Stimulated activated CD4-positive, alpha-beta T cell treated with anti-CD3 and anti-CD28 coated beads, Interleukin-4, amount 100 ng/mL, for 1 hour (primary cell): Measurements from ENCODE around the gene TEPSIN.

Experiments
- DNase-seq: peaks from one replicate; pipeline ENCODE4 v3.0.0-alpha.2; 2020

Gene TEPSIN

GRCh38 chr17:81238815-81239713 lies at the start of gene TEPSIN, which contains the start of gene NDUFAF8:
Gene TEPSIN, minus strand, starts transcription at chr17:81239055. Its CDS starts 22 bp downstream, at chr17:81239033.
Gene NDUFAF8, plus strand, starts transcription at chr17:81239318. Its CDS starts 46 bp downstream, at chr17:81239364.
- peak; percentile 91 for DNase-seq

- DNase-seq, result no peak
These were observed 49.0 kb upstream of the TEPSIN start for GRCh38 chr17:81287741-81288430.

DNA sequence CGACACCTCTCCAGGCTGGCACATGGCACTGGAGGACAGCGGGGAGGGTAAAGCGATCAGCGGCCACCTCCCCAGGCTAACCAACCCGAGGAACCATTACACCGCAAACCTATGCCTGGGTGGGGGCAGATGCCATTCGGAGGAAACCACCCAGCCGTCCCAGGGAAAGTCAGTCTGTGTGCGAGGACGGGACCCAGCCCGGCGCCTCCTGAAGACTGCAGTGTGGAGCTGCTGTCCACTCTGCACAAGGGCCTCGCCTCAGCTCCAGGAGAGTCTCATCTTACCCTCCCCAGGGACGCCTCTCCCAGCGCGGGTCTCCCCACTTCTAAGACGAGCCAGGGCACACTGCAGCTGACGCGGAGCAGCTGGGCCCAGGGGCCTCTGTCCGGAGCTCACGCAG lies 48.3 kb upstream of the TEPSIN start:
- DNase-seq, result no peak

DNA sequence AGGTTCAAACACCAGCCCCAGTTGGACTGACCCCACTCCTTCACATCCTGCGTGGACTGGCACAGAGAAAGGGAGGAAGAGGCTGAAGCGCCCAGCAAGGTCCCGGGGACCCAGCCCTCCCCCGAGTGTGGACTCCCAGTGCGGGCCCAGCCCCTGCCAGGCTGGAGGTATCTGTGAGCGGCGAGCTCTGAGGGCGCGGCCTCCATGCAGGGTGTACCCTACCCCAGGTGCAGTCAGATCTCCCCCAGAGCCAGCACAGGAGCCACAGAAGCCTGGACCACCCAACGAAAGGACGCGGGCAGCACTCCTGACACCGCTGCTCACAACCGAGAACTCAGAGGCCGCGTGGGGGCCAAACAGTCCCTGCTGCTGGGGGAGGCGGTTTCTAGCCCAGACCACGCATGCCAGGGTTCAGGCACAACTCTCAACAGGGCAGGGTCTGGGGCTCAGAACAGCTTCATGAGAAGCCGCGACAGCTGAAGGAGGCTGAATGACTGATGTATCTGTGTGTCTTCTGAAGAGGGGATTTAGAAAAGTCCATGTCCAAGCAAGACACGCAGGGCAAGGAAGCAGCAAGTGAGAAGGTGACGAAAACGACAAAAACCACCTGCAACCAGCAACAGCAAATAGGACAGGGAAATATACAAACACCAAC lies 47.8 kb upstream of the TEPSIN start:
- DNase-seq, result no peak

DNA sequence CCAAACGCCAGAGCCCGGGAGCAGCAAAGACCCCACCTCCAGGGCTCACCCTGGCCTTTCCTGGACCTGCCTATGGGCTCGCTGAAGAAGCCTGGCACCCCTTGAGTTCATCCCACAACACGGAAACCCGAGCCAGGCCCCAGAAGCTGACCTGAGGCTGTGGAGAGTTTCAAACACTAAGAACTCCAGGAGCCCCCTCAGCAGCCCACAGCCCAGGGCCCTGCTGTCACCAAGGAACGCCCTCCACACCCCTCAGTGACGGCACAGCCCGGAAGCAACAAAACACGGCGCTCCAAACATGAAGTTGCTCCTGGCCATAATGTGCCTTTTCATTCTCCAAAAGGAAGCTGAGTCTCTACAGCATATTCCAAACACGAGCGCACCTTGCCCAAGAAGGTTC lies 47.0 kb upstream of the TEPSIN start:
- DNase-seq, result no peak

- peak; percentile 62 for DNase-seq
These were observed 46.5 kb upstream of the TEPSIN start for GRCh38 chr17:81285179-81285878.

DNA sequence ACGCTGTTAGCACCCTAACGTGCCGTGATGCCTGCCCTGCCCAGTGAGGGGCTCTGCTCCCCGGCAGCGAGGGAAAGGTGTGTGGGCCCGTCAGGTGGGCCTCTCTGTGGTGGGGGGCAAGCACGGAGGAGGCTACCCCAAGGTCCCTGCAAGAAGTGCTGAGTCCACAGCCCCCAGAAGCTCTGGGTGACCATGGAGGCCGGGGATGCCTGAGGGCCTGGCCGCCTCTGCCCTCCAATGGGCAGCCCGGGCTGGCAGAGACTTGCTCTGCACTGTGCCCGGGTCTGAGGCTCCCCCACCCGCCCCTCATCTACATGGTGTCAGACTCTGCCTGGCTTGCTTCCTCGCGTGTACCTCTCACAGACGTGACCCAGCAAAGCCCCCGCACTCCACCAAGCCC lies 44.0 kb upstream of the TEPSIN start:
- no peak for DNase-seq

- no peak for DNase-seq
These were observed 43.3 kb upstream of the TEPSIN start for GRCh38 chr17:81282141-81282540.

- DNase-seq, result no peak
These were observed 41.7 kb upstream of the TEPSIN start for GRCh38 chr17:81280571-81280970.

DNA sequence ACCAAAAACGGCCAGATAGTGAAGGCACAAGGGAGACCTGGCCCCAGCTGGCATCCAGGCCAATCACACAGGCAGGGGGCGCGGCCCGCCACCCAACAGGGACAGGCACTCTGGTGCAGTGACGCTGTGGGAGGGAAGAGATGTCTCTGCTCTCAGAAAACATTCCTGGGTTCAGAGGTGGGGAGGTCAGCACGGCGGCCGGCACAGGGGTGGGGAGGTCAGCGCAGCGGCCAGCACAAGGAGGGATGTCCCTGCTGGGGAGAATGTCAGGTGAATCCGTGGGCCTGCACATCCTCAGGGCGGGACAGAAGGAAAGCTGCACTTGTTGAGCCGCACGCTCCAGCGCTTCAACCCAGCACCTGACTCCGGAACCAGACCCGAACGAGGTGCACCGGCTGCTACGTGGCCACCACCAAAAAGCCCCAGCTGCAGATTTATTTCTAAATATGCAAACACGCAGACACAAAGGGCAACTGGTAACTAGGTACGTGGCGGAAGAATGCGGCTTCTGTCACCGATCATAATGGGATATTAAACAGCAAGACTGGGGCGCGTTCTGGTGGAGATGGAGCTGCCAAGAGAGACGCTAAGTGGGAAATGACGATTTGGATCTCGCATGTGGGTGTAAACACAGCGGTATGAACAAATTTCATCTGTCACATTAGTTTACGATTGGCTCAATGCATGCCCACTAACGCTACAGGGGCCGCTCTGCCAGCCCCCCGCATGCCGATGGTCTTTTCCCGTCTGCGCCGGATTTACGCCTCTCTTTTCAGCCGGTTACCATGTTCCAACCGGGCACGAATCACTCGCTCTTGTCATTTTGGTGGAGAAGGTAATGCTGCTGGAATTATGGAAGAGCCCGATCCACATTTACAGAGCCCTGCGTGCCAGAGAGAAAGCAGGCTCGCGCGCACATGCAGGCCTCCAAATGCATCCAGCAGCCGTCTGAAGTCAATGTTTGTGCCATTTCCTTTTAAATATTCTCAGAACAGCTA lies 40.7 kb upstream of the TEPSIN start:
- DNase-seq, result no peak

- no peak for DNase-seq
These were observed 40.0 kb upstream of the TEPSIN start for GRCh38 chr17:81278831-81279230.

- no peak for DNase-seq
These were observed 39.3 kb upstream of the TEPSIN start for GRCh38 chr17:81277946-81278693.

GRCh38 chr17:81277421-81277820 lies 38.6 kb upstream of the TEPSIN start:
- DNase-seq, result no peak

DNA sequence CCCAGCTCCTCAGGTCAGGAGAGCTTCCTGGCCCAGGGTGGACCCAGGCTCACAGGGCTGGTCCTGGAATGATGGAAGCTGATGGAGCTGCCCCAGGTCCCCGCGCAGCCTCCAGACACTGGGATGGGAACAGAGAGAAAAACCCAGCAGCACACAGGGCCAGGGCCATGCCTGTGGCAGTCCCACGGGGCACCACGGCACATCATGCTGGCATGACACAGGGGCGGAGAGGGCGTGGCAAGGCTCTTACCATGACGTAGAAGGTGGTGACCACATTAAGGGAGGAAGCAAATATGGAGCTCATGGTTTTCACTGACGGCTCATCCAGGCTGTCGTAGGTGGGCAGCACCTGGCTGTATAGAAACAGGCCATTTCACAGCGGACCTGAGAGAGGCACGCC lies 37.9 kb upstream of the TEPSIN start:
- no peak for DNase-seq

GRCh38 chr17:81274471-81274855 lies 35.6 kb upstream of the TEPSIN start:
- DNase-seq, result no peak

DNA sequence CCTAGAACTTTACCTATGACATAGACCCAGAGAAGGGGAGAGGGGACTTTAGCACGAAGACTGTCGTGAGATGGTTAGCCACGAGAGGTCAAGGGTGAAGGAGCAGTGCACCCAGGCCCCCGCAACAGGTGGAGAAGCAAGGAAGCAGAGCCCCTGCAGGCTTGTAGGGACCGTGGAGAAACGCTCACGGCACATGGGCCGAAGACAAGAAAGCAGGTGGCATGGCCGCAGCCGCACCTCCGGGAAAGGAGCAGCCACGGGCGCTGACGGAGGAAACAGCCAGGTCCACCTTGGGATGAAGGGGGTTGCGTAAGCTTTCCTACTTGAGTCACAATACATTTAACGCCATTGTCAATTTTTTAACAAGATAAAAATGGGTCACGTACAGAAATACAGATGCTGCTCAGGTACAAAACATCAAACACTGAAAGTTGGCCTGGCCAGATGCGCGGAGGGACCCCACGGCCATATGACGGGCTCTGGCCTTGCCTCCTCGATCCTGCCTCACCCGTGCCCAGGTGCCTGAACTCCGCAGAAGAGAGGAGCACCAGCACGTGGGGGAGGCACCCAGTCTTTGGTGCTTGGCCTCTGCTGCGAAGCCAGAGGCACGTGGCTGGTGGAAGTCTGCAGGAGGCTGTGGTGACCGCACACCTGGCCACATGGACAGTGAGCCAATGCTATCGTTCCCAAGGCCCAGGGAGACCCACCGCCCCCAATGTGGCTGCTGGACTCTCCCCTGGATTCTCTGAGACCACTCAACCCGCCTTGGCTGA lies 35.0 kb upstream of the TEPSIN start:
- DNase-seq, result no peak

GRCh38 chr17:81272616-81273015 lies 33.8 kb upstream of the TEPSIN start:
- DNase-seq, result no peak

- DNase-seq, result no peak
These were observed 32.4 kb upstream of the TEPSIN start for GRCh38 chr17:81271226-81271625.

DNA sequence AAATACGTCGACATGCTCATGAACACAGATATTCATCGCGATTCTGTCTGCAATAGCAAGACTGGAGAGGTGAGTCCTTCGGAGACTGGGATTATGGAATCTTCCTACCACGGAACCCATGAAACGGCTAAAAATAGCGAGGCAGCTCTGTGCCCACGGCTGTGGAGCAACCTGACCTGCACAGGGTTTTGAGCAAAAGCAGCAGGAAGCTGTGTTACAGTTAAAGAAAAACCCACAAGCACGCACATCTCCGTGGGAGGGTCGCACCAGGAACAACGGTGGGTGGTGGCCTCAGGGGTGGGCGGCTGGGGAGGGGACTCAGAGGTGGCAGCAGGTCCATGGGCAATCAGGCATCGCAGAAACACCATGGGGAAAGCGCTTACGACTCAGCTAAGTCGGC lies 31.4 kb upstream of the TEPSIN start:
- no peak for DNase-seq
